ENCODE data around the gene SNX18. TPM values are rescaled to one million over a fixed set of nuclear protein-coding genes. Genes with fewer than 3 reads are reported as not detected.

SNX18 gene
- total RNA-seq, 1 donor from 2014 or later, result 63.1 TPM

DNA sequence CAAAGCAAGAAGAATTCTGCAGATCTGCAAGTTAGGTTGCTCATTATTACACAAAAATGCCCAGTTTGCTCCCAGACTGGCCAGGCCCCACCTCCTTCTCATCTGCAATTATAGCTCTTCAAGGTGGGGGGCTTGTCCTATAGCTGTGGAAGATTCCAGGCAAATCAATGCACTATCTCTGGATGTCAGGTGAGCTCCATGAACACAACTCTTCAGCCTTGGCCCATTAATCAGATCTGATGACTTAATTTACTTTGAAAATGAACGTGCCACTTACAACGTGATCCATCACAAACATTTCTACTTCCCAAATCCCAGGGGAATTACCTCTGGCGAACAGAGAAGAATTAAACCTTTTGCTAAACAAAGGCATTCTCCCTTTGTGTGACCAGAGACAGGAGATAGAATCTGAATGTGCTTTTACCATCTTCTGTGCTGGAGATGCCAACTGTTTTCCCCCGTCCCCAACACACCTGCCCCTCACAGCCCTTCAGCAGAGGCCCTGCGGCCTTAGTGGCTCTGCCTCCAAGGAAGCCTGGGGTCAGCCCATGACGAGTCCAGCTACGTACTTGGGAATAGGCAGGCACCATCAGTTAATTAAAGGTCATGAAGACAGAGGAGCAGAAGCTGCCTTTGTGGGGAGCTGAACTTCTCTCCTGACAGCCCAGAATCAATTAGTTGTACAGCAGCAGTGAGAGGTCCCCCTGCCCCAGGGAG, 60.5 kb downstream of the SNX18 start:
- DNase-seq (ENCODE audit: extremely low spot score in 2 of 2), result no peak
- no peak overlapping the region for H3K27ac ChIP-seq
- no peaks in the 10 kb centered on the region for H3K27me3 ChIP-seq

DNA sequence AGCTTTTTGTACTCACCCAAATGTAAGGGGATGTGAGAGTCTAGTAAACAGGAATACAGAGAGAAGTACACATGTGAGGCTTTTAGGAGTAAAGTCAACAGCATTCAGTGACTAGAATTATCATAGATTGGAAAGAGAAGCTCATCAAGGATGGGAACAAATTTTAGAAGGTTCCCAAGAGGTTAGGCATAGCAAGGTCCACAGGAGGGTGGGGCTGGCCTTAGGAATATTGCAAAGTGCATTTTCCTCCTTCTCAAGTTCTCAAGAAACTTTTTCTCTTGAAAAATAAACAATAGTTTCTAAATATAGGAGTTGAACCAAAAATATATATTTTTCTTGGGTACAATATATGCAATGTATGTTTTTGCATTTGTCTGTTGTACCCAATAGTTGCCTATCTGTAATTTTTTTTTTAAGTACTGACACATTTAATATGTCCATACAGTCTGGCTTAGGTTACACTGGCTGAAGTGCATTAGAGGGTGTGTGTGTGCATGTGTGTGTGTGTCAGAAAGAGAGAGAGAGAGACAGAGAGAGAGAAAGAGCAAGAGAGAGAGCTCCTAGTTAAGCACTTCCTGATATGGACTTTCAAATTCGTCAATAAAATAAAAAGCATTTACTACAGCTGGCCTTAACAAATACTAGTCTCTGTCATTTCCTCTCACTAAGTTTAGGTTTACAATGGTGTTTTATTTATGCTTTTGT, 62.2 kb downstream of the SNX18 start:
- no peaks in the 10 kb centered on the region for H3K9me3 ChIP-seq

More for the DNA sequence above, 60.5 kb downstream of the SNX18 start:
- H3K36me3 ChIP-seq, result no peaks in the 10 kb centered on the region
- TF ChIP-seq POLR2AphosphoS5 (IDR thresholded peaks at IDR 0.05; ENCODE audit: insufficient read depth in 1 of 2, low read depth in 1 of 2), result no peak
- TF ChIP-seq, protein P1, sequence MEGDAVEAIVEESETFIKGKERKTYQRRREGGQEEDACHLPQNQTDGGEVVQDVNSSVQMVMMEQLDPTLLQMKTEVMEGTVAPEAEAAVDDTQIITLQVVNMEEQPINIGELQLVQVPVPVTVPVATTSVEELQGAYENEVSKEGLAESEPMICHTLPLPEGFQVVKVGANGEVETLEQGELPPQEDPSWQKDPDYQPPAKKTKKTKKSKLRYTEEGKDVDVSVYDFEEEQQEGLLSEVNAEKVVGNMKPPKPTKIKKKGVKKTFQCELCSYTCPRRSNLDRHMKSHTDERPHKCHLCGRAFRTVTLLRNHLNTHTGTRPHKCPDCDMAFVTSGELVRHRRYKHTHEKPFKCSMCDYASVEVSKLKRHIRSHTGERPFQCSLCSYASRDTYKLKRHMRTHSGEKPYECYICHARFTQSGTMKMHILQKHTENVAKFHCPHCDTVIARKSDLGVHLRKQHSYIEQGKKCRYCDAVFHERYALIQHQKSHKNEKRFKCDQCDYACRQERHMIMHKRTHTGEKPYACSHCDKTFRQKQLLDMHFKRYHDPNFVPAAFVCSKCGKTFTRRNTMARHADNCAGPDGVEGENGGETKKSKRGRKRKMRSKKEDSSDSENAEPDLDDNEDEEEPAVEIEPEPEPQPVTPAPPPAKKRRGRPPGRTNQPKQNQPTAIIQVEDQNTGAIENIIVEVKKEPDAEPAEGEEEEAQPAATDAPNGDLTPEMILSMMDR (IDR thresholded peaks at IDR 0.05), result no peak
- TF ChIP-seq POLR2A (IDR thresholded peaks at IDR 0.05), result no peak
- H3K4me3 ChIP-seq, result no peak overlapping the region
- intact Hi-C loops (cut with DNase I), result no loop called here
- no peaks in the 10 kb centered on the region for H3K9me3 ChIP-seq
- H3K4me1 ChIP-seq, result peaks cover 13% of the 10 kb centered on the region

DNA sequence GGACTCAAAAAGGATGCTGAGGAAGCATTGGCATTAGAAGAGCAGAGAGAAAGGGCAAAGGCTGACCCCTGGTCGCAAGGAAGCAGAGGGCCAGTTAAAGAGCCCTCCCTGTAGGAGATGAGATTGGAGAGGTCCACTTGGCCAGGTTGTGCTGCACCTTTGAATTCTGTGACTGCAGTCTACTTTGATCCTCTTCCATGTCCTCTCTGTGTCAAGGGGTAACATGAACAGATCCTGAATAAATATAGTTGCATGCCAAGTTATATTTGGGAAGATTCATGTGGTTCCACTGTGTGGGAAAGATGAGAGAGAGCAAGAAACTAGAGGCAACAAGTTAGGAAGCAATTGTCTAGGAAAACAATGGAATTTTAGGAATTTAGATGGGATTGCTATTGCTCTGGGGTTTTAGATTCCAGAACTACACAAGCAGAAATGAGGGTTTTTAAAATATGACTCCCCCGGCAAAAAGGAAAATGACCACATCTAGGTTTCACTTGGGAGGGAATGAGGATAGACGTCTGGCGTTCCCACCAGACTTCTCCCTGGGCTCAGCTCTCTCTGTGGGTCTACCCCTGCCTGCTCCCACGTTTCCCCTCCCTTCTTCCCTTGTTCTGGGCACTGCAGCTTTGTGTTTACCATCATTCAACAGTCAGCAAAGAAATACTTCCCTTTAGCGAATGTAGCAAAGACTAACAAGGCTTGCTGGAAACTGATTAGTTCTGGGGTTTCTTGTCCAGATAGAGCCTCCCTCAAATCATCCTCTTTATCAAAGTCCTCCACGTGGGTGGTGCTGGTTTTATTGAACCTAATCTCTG, 63.6 kb downstream of the SNX18 start:
- no peaks in the 10 kb centered on the region for H3K27me3 ChIP-seq
- H3K4me1 ChIP-seq, result peaks cover 13% of the 10 kb centered on the region
- H3K4me3 ChIP-seq, result no peak overlapping the region
- TF ChIP-seq POLR2AphosphoS5 (IDR thresholded peaks at IDR 0.05; ENCODE audit: insufficient read depth in 1 of 2, low read depth in 1 of 2) (no peak), POLR2A (IDR thresholded peaks at IDR 0.05) (no peak)
- no peaks in the 10 kb centered on the region for H3K36me3 ChIP-seq
- no peak for DNase-seq (ENCODE audit: extremely low spot score in 2 of 2)
- intact Hi-C loops (cut with DNase I), result no loop called here
- no peaks in the 10 kb centered on the region for H3K9me3 ChIP-seq
- H3K27ac ChIP-seq, result peak overlapping the region; percentile 21

More for the DNA sequence above, 62.2 kb downstream of the SNX18 start:
- no peak overlapping the region for H3K4me3 ChIP-seq
- H3K4me1 ChIP-seq, result peaks cover 13% of the 10 kb centered on the region
- intact Hi-C loops (cut with DNase I), result no loop called here
- TF ChIP-seq POLR2AphosphoS5 (IDR thresholded peaks at IDR 0.05; ENCODE audit: insufficient read depth in 1 of 2, low read depth in 1 of 2) (no peak), POLR2A (IDR thresholded peaks at IDR 0.05) (no peak)
- TF ChIP-seq, protein P1 (IDR thresholded peaks at IDR 0.05), result no peak
- H3K27ac ChIP-seq, result no peak overlapping the region
- no peak for DNase-seq (ENCODE audit: extremely low spot score in 2 of 2)
- no peaks in the 10 kb centered on the region for H3K27me3 ChIP-seq
- H3K36me3 ChIP-seq, result no peaks in the 10 kb centered on the region

DNA sequence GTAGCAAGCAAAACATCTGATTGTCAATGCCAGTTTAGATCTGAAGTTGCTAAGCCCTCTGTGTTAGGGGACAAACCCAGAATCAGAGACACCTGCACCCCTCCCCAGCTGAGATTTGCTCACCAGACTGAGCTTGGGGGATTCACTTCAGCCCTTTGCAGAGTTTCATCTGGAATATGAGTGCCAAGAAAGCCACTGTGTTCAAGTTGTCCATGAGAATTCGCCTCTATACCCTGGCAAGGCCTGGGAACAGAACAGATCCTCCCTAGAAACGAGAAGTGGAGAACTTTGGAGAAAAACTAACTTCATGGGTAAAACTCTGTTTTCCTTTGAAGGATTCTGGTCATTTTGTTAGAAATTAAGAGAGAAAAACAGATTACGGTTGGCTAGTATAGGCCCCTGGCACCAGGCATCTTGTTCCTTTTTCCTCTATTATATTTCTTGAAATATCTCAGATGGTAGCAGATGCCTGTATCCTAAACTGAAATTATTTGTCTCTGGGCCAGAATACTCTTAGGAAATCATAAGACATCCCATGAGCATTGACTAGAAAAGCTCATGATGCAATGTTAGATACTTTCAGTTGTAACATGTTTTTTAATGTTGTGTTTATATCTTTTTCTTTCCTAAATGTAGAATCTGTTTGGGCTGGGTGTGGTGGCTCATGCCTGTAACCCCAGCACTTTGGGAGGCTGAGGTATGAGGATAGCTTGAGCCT, 64.4 kb downstream of the SNX18 start:
- TF ChIP-seq POLR2A (IDR thresholded peaks at IDR 0.05) (no peak), POLR2AphosphoS5 (IDR thresholded peaks at IDR 0.05; ENCODE audit: insufficient read depth in 1 of 2, low read depth in 1 of 2) (peak in 1 of 2 donors; percentile 67)
- TF ChIP-seq, protein P1 (IDR thresholded peaks at IDR 0.05), result no peak
- no peak for DNase-seq (ENCODE audit: extremely low spot score in 2 of 2)
- intact Hi-C loops (cut with DNase I), result no loop called here
- Histone ChIP-seq H3K9me3 (no peaks in the 10 kb centered on the region), H3K4me1 (peaks cover 13% of the 10 kb centered on the region), H3K36me3 (no peaks in the 10 kb centered on the region), H3K27me3 (no peaks in the 10 kb centered on the region), H3K4me3 (no peak overlapping the region), H3K27ac (peak overlapping the region; percentile 64)

DNA sequence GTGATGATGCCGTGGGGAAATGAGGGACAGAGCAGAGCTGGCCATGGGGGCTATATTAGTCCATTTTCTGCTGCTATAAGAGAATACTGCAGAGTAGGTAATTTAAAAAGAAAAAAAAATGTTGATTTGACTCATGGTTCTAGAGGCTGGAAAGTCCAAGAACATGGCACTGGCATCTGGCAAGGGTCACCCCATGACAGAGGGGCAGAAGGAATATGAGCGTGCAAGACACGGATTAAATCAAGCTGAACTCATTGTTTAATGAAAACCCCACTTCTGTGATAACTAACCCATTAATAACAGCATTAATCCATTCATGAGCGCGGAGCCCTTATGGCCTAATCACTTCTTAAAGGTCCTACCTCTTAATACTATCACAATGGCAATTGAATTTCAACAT, 68.8 kb downstream of the SNX18 start:
- Histone ChIP-seq H3K4me1 (peaks cover 6% of the 10 kb centered on the region), H3K27ac (no peak overlapping the region), H3K27me3 (no peaks in the 10 kb centered on the region), H3K9me3 (no peaks in the 10 kb centered on the region), H3K36me3 (no peaks in the 10 kb centered on the region), H3K4me3 (no peak overlapping the region)
- DNase-seq (ENCODE audit: extremely low spot score in 2 of 2), result no peak
- intact Hi-C loops (cut with DNase I), result no loop called here
- TF ChIP-seq POLR2A (IDR thresholded peaks at IDR 0.05), result no peak
- TF ChIP-seq, protein P1 (IDR thresholded peaks at IDR 0.05), result no peak
- TF ChIP-seq POLR2AphosphoS5 (IDR thresholded peaks at IDR 0.05; ENCODE audit: insufficient read depth in 1 of 2, low read depth in 1 of 2), result no peak

Measured in vagina (tissue), 2 donors.